PC-3 (cell line): Measurements from ENCODE around the gene TMEM190.

Source experiments
- CTCF ChIP-seq: fragments of 300-600 bp; sonication (generic); conservative IDR thresholded peaks from 2 replicates; pipeline ENCODE4 v1.5.1; 2017; ENCODE audit warnings: antibody characterized with exemption, low read depth, mild to moderate bottlenecking, low read length
- EZH2 ChIP-seq: fragments of 300-600 bp; sonication (generic); IDR thresholded peaks from one replicate; pipeline ENCODE4 v1.6.1; 2017; ENCODE audit warnings: antibody characterized with exemption, mild to moderate bottlenecking, low read length; ENCODE audit not compliant: unreplicated experiment

DNA sequence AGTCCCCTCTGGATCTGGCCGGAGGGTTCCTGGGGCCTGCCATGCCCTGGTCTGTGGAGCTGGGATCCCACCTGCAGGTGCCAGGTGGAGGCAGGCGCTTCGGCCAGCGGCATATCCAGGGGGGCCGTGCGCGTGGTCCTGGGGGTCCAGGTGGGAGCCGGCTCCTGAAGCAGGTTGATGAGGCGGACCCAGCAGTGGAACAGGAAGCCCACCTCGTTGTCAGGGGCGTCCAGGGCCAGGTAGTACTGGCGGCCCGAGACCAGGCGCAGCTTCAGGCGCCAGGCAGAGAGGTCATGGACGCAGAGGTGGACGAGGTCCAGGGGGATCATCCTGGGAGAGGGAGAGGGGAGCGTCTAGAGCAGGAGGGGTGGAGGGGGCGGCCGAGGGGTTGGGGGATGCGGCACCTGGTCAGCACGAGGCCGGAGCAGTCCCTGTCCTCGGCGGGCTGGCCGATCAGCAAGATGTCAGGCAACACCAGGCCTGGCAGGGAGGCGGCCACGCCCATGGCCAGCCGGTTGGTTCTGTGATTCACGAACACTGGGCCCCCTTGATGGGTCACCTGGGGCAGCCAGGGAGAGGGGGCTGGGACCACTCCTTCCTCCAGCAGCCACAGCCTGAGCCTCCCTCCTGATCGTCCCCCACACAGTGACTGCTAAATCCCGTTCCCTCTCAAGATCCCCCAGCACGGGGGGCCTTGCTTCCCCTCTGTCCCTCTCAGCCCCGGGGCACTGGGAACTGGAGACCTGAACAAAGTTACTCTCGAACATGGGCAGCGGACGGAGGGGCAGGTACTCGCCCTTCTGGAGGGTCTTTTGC, 14.2 kb upstream of the TMEM190 start:
- TF ChIP-seq CTCF (no peak), EZH2 (no peak)
